Nephron progenitor cell (in vitro differentiated cells): ENCODE measurements around the gene PDZD2.

Experiments
- DNase-seq: peaks from one replicate; pipeline ENCODE4 v3.0.0; 2021
- H3K27ac Mint-ChIP-seq: 2 replicates; pipeline ENCODE4 v1.8.0; 2021; ENCODE audit warnings: mild to moderate bottlenecking, moderate library complexity, mixed read lengths
- H3K27me3 Mint-ChIP-seq: 2 replicates; pipeline ENCODE4 v1.8.0; 2021; ENCODE audit warnings: mild to moderate bottlenecking, low read depth, mixed read lengths; ENCODE audit not compliant: poor library complexity
- H3K36me3 Mint-ChIP-seq: 2 replicates; pipeline ENCODE4 v1.8.0; 2021; ENCODE audit warnings: low read depth, mixed read lengths
- H3K4me1 Mint-ChIP-seq: 2 replicates; pipeline ENCODE4 v1.8.0; 2021; ENCODE audit warnings: mixed read lengths
- H3K4me3 Mint-ChIP-seq: 2 replicates; pipeline ENCODE4 v1.8.0; 2021; ENCODE audit warnings: mild to moderate bottlenecking, moderate library complexity, mixed read lengths
- H3K9me3 Mint-ChIP-seq: 2 replicates; pipeline ENCODE4 v1.8.0; 2021; ENCODE audit warnings: mild to moderate bottlenecking, moderate library complexity, mixed read lengths
- CTCF ChIP-seq: fragments of 200-600 bp; sonication (generic); IDR thresholded peaks from 2 replicates; pipeline ENCODE4 v1.5.0; 2021; ENCODE audit warnings: antibody characterized with exemption

PDZD2 gene

DNA sequence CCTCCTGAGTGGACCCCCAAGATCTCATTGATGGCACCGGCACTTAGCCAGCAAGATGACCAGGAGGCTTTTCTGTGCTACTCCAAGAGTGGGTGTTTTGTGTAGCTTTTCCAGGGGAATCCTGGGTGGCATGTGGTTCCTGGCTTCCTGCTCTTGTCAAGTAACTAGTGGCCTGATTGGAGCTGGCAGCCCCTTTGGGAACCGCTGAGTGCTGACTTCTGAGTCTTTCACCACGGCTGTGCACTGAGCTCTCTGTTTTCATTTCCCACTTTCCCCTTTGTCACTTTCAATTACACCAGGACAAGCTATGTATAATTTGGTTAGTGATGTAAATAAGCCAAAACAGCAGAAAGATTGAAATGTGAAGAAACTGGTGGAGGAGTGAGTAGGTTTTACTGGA, 279.8 kb downstream of the PDZD2 start:
- H3K4me3 Mint-ChIP-seq: no peak overlapping the region
- no peaks in the 10 kb centered on the region for H3K36me3 Mint-ChIP-seq
- TF ChIP-seq CTCF: no peak
- H3K27me3 Mint-ChIP-seq: peaks cover 6% of the 10 kb centered on the region
- no peak overlapping the region for H3K27ac Mint-ChIP-seq
- H3K4me1 Mint-ChIP-seq: peaks cover 15% of the 10 kb centered on the region
- no peak for DNase-seq
- H3K9me3 Mint-ChIP-seq: no peaks in the 10 kb centered on the region

GRCh38 chr5:31921852-31922305, 282.9 kb downstream of the PDZD2 start:
- Mint-ChIP-seq H3K4me3 (no peak overlapping the region), H3K36me3 (no peaks in the 10 kb centered on the region), H3K27ac (no peak overlapping the region), H3K9me3 (no peaks in the 10 kb centered on the region), H3K27me3 (peaks cover 3% of the 10 kb centered on the region), H3K4me1 (peaks cover 12% of the 10 kb centered on the region)
- no peak for TF ChIP-seq CTCF
- DNase-seq: no peak

DNA sequence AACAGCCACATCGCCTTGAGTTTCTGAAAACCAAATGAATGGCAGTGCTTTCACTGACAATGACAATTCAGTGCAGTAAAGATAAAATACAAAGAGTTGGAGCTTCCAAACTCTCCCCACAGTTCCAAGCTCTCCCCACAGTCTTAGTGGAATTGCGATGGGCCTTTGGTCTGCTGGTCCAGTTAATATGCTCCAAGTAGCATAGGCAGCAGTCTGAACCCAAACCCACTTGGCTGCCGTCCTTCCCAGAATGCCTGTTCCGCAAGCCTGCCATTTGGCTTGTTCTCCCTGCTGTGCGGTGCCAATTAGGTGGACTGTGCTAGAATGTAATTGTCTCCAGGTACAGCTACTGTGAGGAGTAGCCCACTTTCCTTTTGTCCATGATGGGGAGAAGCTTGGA, 285.1 kb downstream of the PDZD2 start:
- no peaks in the 10 kb centered on the region for H3K4me1 Mint-ChIP-seq
- no peak for DNase-seq
- H3K4me3 Mint-ChIP-seq: no peak overlapping the region
- no peak overlapping the region for H3K27ac Mint-ChIP-seq
- no peaks in the 10 kb centered on the region for H3K9me3 Mint-ChIP-seq
- no peak for TF ChIP-seq CTCF
- H3K36me3 Mint-ChIP-seq: no peaks in the 10 kb centered on the region
- peaks cover 3% of the 10 kb centered on the region for H3K27me3 Mint-ChIP-seq

- H3K36me3 Mint-ChIP-seq: no peaks in the 10 kb centered on the region
- no peaks in the 10 kb centered on the region for H3K9me3 Mint-ChIP-seq
- TF ChIP-seq CTCF: no peak
- peaks cover 8% of the 10 kb centered on the region for H3K27me3 Mint-ChIP-seq
- no peak for DNase-seq
- H3K4me3 Mint-ChIP-seq: no peak overlapping the region
- H3K4me1 Mint-ChIP-seq: peaks cover 18% of the 10 kb centered on the region
- H3K27ac Mint-ChIP-seq: no peak overlapping the region
These were observed 292.9 kb downstream of the PDZD2 start for GRCh38 chr5:31931874-31932273.

DNA sequence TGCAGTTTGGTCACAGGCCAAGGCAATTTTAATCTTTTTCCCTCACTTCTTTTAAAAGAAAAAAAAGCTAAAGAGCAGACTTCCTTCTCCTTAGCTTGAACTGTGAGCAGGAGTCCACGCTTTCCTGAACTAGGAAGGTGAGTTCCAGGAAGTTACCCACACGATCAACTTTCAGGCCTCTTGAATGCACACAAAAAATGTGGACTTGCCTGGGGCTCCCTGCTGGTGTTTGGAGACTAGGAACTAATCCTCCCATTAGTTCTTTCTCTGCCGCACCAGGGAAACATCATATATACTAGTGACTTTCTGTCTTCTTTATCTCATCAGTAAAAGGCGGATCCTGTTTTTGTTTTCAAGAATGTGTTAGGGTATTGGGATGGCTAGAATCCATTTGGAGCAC, 295.2 kb downstream of the PDZD2 start:
- H3K36me3 Mint-ChIP-seq: no peaks in the 10 kb centered on the region
- H3K4me1 Mint-ChIP-seq: peaks cover 18% of the 10 kb centered on the region
- H3K27ac Mint-ChIP-seq: no peak overlapping the region
- H3K27me3 Mint-ChIP-seq: peaks cover 11% of the 10 kb centered on the region
- no peak for TF ChIP-seq CTCF
- H3K4me3 Mint-ChIP-seq: no peak overlapping the region
- no peaks in the 10 kb centered on the region for H3K9me3 Mint-ChIP-seq
- no peak for DNase-seq

GRCh38 chr5:31935496-31936369, 296.8 kb downstream of the PDZD2 start:
- Mint-ChIP-seq H3K27ac (no peak overlapping the region), H3K36me3 (no peaks in the 10 kb centered on the region), H3K9me3 (no peaks in the 10 kb centered on the region), H3K27me3 (peaks cover 11% of the 10 kb centered on the region), H3K4me1 (peaks cover 15% of the 10 kb centered on the region), H3K4me3 (no peak overlapping the region)
- TF ChIP-seq CTCF: no peak
- no peak for DNase-seq
